ENCODE data around the gene ABLIM3.

The ABLIM3 gene

DNA sequence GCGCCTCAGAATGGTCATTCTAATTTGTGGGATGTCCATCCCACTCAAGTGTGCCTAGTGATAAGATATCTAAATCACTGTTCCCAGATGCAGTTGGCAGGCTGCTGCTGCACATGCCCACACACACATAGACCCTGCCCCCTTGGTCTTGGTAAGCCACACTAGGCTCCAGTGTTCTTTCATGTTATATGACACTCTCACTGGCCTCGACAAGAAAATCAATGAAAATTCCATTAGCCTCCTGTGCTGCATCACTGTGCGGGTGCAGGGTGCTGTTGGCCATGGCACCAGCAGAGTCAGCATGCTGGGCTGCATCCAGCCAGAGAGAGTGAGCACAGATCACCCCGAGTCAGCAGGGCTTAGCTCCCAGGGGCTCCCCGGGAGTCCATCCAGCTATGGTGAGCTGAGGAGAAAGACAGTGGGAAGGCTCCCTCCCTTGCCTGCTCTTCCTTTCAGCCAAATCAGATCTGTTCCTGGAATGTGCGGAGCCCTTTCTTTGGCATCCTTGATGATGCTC lies 59.9 kb downstream of the ABLIM3 start:
- Mint-ChIP-seq H3K36me3 (no peaks in the 10 kb centered on the region), H3K27me3 (no peaks in the 10 kb centered on the region), H3K4me1 (no peaks in the 10 kb centered on the region), H3K27ac (no peak overlapping the region), H3K4me3 (no peak overlapping the region), H3K9me3 (no peaks in the 10 kb centered on the region)
- no peak for DNase-seq
- CTCF ChIA-PET = interaction anchor here (0.7 to 0.8 kb wide), 2 partner anchors 67 to 487 kb away, joined by 3 read pairs; no protein-coding TSS in a partner anchor

DNA sequence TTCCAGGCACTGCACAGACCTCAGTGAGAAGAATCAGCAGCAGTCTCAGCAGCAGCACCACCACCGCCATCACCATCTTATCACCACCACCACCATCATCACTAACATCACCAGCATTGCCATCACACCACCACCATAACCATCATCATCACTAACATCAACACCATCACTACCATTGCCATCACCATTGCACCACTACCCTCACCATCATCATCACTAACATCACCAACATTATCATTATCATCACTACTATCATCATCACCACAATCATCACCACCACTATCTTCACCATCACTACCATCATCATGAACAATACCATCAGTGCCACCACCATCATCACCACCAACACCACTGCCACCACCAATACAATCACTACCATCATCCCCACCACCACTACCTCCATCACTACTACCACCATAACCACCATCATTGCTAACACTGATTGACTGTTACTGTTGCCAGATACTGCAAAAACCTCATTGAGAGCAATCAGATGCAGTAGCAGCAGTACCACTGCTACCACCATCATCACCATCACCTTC lies 61.7 kb downstream of the ABLIM3 start:
- CTCF ChIA-PET = no interaction called here
- no peaks in the 10 kb centered on the region for H3K4me1 Mint-ChIP-seq
- no peaks in the 10 kb centered on the region for H3K36me3 Mint-ChIP-seq
- no peak for DNase-seq
- H3K27me3 Mint-ChIP-seq = no peaks in the 10 kb centered on the region
- no peaks in the 10 kb centered on the region for H3K9me3 Mint-ChIP-seq
- H3K4me3 Mint-ChIP-seq = no peak overlapping the region
- no peak overlapping the region for H3K27ac Mint-ChIP-seq

DNA sequence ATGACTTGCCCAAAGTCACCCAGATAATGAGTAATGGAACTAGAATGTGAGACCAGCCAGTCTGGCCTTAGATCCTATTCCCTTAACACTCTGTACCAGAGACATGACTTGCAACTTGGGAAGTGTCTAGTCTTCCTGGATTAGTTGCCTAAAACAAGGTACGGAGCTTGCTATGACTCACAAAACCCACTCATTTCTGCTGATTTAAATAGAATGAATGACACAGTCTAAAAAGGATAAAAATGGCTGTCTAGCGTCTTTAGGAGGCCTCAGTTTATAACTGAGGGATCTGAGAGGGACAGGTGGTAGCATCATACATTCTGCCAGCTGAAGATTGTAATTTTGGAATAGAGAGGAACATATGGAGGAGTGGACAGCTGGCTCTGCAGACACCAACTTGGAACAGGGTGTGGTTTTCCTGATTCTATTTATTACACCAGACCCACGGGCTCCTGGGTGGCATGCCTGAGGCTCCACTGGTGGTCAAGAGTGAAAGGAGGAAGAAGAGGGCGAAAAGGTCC lies 62.7 kb downstream of the ABLIM3 start:
- Mint-ChIP-seq H3K27me3 (peaks cover 4% of the 10 kb centered on the region), H3K36me3 (no peaks in the 10 kb centered on the region), H3K27ac (no peak overlapping the region), H3K4me1 (no peaks in the 10 kb centered on the region), H3K4me3 (no peak overlapping the region), H3K9me3 (no peaks in the 10 kb centered on the region)
- DNase-seq = no peak
- CTCF ChIA-PET = no interaction called here

DNA sequence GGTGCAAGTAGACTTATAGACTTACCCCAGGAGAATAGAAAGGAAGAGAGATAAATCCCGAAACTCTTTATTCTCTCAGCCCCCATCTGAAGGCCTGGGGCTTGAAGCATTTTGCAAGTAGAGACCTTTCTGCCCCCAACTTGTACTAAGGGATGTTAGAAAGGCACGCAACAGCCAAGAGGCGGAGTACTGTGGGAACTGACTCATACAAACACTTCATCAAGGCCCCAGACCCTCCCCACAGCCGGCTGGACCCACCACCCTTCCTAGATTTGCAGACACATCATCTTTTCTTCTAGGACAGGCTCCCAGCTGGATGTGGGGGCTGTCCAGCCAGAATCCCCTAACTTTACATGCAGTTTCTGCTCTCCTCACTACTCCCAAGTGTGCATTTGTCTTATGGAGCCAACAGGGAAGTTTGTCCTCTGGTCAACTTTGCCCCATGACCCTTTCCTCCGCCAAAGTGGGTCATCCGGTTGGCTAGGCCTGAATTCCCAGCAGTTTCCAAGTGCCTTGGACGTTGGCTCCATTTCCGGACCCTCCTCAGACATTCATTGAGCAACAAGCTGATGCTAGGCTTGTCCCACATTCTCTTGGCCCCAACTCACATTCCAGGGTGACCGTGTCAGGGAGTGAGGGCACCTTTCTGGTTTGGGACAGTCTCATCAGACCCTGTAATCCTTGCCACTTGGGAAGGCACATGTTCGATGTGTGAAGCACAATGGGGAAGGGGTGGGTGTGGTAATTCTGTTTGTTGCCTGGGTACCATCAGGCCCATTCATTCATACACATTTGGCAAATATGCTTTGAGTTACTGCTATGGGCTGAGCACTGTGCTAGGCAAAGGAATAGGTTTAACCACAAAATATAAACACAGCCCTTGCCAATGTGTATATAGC lies 64.6 kb downstream of the ABLIM3 start:
- Mint-ChIP-seq H3K4me3 (no peak overlapping the region), H3K27ac (no peak overlapping the region), H3K27me3 (peaks cover 7% of the 10 kb centered on the region), H3K9me3 (no peaks in the 10 kb centered on the region), H3K4me1 (no peaks in the 10 kb centered on the region), H3K36me3 (no peaks in the 10 kb centered on the region)
- CTCF ChIA-PET = interaction anchor here (1.1 kb wide), 1 partner anchor 17 kb away, joined by 3 read pairs; no protein-coding TSS in a partner anchor
- DNase-seq = no peak

DNA sequence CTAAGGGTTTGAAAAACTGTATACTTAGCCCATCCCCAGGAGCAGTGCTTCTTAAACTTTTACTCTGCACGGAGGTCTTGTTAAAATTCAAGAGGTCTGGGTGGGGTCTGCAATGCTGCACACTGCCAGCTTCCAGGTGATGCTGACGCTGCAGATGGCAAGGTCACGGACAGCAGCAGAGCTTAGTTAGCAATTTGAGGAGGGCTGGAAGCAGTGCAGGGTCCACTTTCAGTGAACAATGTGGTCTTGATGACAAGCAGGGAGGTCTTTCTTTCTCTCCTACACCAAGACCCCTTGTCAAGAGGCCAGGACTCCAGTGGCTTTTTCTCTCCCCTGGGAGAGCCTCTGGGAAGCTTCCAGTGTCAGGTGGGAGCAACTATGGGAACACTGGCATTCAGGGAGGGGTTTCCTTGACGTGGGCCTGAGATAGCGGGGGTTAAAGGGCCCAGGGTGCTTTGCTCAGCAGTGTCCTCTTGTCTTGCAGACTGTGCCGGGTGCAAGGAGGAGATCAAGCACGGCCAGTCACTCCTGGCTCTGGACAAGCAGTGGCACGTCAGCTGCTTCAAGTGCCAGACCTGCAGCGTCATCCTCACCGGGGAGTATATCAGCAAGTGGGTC lies 65.3 kb downstream of the ABLIM3 start:
- Mint-ChIP-seq H3K4me3 (no peak overlapping the region), H3K27ac (no peak overlapping the region), H3K27me3 (peaks cover 7% of the 10 kb centered on the region), H3K9me3 (no peaks in the 10 kb centered on the region), H3K4me1 (no peaks in the 10 kb centered on the region), H3K36me3 (no peaks in the 10 kb centered on the region)
- CTCF ChIA-PET = interaction anchor here (1.1 kb wide), 1 partner anchor 16 kb away, joined by 3 read pairs; no protein-coding TSS in a partner anchor
- no peak for DNase-seq

DNA sequence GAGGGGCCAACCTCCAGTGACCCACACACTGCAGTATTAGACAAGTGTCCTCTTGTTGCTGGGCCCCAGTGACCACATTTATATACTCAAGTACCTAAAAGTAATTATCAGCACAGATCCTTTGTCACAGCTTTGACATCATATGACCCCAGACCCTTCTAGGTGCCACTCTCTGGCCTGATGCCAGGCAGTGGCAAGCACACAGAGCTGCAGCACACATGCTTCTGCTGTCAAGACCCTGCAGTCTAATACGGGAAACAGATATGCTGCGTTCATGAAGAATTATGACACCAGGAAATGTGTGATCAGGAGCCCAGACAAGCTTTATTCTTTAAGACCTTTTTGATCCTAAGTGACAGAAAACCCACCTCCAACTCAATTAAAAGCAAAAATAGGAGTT lies 66.5 kb downstream of the ABLIM3 start:
- Mint-ChIP-seq H3K36me3 (no peaks in the 10 kb centered on the region), H3K9me3 (no peaks in the 10 kb centered on the region), H3K4me1 (no peaks in the 10 kb centered on the region), H3K4me3 (no peak overlapping the region), H3K27ac (no peak overlapping the region), H3K27me3 (peaks cover 7% of the 10 kb centered on the region)
- CTCF ChIA-PET = no interaction called here
- DNase-seq = no peak

DNA sequence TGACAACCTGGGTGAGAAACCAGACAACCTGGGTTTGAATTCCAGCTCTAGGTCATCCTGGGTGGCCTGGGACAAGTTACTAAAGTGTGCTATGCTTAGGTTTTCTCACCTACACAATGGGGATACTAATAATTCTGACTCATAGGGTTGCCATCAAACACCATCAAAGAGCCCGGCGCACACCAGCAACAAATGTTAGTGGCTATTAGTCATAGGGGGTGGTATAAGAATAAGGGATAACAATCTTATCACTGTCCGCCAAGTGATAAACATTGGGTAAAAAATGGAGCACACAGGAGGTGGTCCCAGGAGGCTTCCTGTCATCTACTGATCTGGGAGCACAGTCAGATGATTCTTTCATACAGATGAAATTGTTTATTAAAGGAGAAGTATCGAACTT lies 68.9 kb downstream of the ABLIM3 start:
- no peaks in the 10 kb centered on the region for H3K36me3 Mint-ChIP-seq
- no peaks in the 10 kb centered on the region for H3K4me1 Mint-ChIP-seq
- no peak overlapping the region for H3K27ac Mint-ChIP-seq
- CTCF ChIA-PET = no interaction called here
- no peak overlapping the region for H3K4me3 Mint-ChIP-seq
- peaks cover 12% of the 10 kb centered on the region for H3K27me3 Mint-ChIP-seq
- DNase-seq = no peak
- no peaks in the 10 kb centered on the region for H3K9me3 Mint-ChIP-seq

DNA sequence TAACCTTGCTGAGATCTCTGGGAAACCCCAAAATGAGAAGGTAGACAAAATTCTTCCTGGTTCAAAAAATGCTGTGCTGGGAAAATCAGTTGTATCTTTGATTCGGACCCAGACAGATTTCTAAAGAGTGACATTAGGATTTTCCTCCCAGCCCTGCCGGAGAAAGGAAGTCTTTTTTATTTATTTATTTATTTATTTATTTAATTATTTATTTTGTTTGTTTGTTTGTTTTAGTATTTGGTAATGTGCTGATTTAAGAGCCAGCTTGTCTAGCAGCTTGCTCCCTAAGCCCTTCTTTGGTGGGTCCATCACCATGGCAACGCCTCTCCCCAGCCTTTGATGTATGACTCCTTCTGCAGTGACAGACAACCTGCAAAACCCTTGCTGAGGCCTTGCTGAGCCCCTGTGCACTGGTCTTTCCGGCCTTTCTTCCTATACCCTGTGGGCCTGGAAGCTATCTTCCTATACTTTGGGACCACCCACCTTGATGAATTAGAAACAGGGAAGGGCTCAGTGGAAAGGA lies 69.7 kb downstream of the ABLIM3 start:
- Mint-ChIP-seq H3K4me3 (no peak overlapping the region), H3K27me3 (peaks cover 12% of the 10 kb centered on the region), H3K4me1 (no peaks in the 10 kb centered on the region), H3K27ac (no peak overlapping the region), H3K36me3 (no peaks in the 10 kb centered on the region), H3K9me3 (no peaks in the 10 kb centered on the region)
- no peak for DNase-seq
- CTCF ChIA-PET = no interaction called here

DNA sequence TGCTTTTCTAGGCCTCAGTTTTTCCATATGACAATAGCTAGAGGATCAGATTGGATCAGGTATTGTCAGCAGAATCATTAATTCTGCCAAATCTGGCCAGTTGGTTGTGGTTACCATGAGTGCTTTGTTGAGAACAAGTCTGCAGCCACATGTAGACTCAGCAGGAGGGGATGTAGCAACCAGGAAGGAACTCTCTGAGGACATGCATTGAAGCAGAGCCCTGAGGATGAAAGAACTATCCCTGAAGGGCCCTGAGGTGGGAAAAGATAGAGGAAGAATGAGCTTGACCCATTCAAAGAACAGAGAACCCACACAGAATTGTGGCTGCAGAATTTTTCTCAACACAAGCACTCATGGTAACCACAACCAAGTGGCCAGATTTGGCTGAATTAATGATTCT lies 70.3 kb downstream of the ABLIM3 start:
- Mint-ChIP-seq H3K27ac (no peak overlapping the region), H3K27me3 (peaks cover 12% of the 10 kb centered on the region), H3K9me3 (no peaks in the 10 kb centered on the region), H3K4me3 (no peak overlapping the region), H3K4me1 (no peaks in the 10 kb centered on the region), H3K36me3 (no peaks in the 10 kb centered on the region)
- CTCF ChIA-PET = no interaction called here
- DNase-seq = no peak

DNA sequence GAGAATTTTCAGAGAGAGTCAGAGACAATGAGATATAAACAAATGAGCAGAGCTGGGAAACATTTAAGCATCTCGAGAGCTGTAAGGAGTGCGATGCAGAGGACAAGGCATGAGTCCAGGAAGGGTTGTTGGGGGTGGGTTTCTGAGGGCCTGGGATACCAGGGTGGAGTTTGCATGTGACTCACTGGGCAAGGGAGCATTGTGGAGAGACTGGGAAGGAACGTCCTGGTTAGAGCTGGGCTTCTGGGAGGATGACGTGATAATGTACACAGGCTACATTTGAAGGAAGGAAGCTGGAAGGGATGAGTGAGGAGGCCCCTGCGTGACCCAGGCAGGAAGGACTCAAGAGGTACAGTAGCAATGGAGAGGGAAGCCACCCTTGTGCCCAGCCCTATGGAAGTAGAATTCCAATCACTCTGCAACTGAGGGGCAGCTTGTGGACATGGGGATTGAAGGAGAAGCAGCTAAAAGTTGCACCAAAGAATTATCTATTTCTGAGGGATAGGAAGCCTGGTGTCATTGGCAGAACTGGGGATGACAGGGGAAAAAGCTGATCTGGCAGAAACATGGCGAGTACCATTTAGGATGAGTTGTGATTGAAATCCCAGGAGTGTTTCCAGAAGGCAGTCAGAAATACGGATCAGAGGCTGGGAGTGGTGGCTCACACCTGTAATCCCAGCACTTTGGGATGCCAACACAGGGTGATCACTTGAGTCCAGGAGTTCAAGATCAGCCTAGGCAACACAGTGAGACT lies 71.1 kb downstream of the ABLIM3 start:
- CTCF ChIA-PET = interaction anchor here (0.8 to 1.7 kb wide), 2 partner anchors 10 to 53 kb away, joined by 4 read pairs; no protein-coding TSS in a partner anchor
- no peaks in the 10 kb centered on the region for H3K9me3 Mint-ChIP-seq

DNA sequence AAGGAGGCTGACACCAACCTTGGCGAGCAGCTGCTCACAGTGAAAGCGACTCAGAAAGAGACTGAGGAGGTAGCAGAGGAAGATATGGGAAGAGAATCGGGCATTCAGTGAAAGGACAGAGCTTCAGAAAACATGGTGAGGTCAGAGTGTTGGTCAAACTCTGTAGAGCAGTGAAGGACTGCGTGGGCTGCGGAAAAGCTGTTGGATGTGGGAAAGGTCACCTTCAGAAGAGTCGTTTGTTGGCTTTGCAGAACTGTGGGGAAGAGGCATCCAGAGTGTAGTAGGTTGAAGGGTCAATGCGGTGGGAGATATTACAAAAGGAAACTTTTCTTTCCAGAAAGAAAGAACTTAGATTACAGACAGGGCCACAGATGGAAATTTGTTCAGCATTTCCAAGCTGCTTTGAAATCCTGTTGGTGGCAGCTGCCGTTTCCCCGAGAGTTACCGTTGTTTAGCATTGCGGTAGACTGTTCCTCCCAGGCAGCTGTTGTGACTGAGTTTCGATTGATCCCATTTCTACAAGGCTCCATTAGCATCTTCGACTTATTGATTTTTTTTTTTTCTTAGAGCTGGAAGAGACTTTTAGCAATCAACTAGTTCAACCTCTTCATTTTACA lies 72.1 kb downstream of the ABLIM3 start:
- no peaks in the 10 kb centered on the region for H3K36me3 Mint-ChIP-seq
- peaks cover 15% of the 10 kb centered on the region for H3K27me3 Mint-ChIP-seq
- no peak overlapping the region for H3K27ac Mint-ChIP-seq
- CTCF ChIA-PET = interaction anchor here (0.8 to 1.7 kb wide), 2 partner anchors 9 to 52 kb away, joined by 4 read pairs; no protein-coding TSS in a partner anchor
- H3K9me3 Mint-ChIP-seq = no peaks in the 10 kb centered on the region
- no peak overlapping the region for H3K4me3 Mint-ChIP-seq
- no peak for DNase-seq
- no peaks in the 10 kb centered on the region for H3K4me1 Mint-ChIP-seq

More for the DNA sequence above, 71.1 kb downstream of the ABLIM3 start:
- peaks cover 15% of the 10 kb centered on the region for H3K27me3 Mint-ChIP-seq
- no peak overlapping the region for H3K4me3 Mint-ChIP-seq
- H3K27ac Mint-ChIP-seq = no peak overlapping the region
- H3K4me1 Mint-ChIP-seq = no peaks in the 10 kb centered on the region
- no peaks in the 10 kb centered on the region for H3K36me3 Mint-ChIP-seq
- DNase-seq = no peak

DNA sequence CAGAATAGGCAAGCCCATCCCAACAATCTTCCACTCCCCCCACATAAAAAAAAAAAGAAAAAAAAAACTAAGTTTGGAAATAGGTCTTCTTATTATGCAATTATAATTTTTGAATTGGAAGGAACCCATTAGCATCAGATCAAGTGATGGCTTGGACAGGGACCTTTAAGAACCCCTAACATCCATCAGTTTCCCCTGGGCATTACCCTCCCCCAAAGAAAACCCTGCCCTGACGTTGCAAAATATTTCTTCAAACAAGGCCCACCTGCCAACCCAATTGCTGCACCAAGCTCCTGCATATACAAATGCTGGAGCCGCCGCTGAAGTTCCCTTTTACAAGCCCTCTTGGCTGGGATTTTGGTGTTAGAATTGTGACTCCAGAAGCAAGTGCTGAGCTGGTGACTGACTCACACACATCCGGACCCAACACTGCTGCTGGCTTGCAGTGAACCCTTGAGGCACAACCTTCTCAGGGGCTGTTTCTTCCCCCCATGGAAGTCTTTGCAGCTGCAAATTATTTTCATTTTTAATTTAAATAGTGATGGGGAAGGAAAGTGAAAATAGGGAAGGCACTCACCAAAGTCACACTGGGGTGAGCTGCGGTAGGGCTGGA lies 74.3 kb downstream of the ABLIM3 start:
- CTCF ChIA-PET = interaction anchor here (1.2 kb wide), 1 partner anchor 50 kb away, joined by 4 read pairs; no protein-coding TSS in a partner anchor
- no peak for DNase-seq
- no peak overlapping the region for H3K27ac Mint-ChIP-seq

DNA sequence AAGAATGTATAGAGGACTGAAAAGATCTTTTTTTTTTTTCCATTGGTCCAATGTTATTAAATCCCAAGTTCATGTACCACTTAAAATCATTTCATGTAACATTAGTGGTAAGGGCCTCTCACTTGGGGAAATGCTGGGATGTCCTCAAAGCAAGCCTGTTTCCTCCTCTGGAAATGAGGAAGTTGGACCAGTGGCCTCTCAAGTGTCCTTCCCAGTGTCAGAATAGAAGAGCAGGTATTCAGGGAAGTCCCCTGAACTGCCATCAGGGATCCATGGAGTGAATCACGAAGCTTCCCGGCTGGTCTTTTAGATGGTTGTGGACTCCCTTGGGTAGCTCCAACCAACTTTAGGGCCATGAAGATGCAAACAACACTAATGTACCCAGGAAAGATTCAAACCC lies 75.2 kb downstream of the ABLIM3 start:
- no peaks in the 10 kb centered on the region for H3K9me3 Mint-ChIP-seq
- no peaks in the 10 kb centered on the region for H3K4me1 Mint-ChIP-seq
- peaks cover 16% of the 10 kb centered on the region for H3K27me3 Mint-ChIP-seq
- no peak overlapping the region for H3K4me3 Mint-ChIP-seq
- DNase-seq = no peak
- H3K27ac Mint-ChIP-seq = no peak overlapping the region
- CTCF ChIA-PET = interaction anchor here (1.2 kb wide), 1 partner anchor 49 kb away, joined by 4 read pairs; no protein-coding TSS in a partner anchor
- H3K36me3 Mint-ChIP-seq = no peaks in the 10 kb centered on the region

More for the DNA sequence above, 74.3 kb downstream of the ABLIM3 start:
- Mint-ChIP-seq H3K36me3 (no peaks in the 10 kb centered on the region), H3K4me1 (no peaks in the 10 kb centered on the region), H3K9me3 (no peaks in the 10 kb centered on the region), H3K27me3 (peaks cover 11% of the 10 kb centered on the region), H3K4me3 (no peak overlapping the region)

Measured in activated naive CD4-positive, alpha-beta T cell treated with anti-CD3 and anti-CD28 coated beads, Interleukin-2, amount 10 ng/mL, durations not matched to agents 7 days and 5 days (primary cell).